DND-41 (cell line): ENCODE data around the gene PHGDH.

Experiments used
- CTCF ChIP-seq: IDR thresholded peaks from 2 replicates; pipeline ENCODE4 v1.5.1; 2012; ENCODE audit warnings: borderline replicate concordance, low read length, moderate library complexity, mild to moderate bottlenecking; ENCODE audit not compliant: poor library complexity, severe bottlenecking; ENCODE audit errors: extremely low read depth
- EZH2 ChIP-seq: IDR thresholded peaks from 3 replicates; pipeline ENCODE4 v1.6.1; 2012; ENCODE audit warnings: borderline replicate concordance, low read depth, mild to moderate bottlenecking, moderate library complexity, low read length, inconsistent platforms; ENCODE audit not compliant: severe bottlenecking

GRCh38 chr1:119670898-119671297 lies 40.8 kb upstream of the PHGDH start:
- no peak for TF ChIP-seq CTCF
- no peak for TF ChIP-seq EZH2
